GM23338 (cell line): ENCODE results near the gene PIK3C3. TPM values are rescaled to one million over a fixed set of nuclear protein-coding genes. Genes with fewer than 3 reads are reported as not detected.

Source experiments
- ATAC-seq: fragments of 200-7000 bp; cut with Tn5 transposase; 3 replicates; pipeline ENCODE4 v1.9.1; 2020
- DNase-seq: peaks from one replicate; pipeline ENCODE4 v3.0.0-alpha.2; 2015; ENCODE audit warnings: low spot score
- H2AFZ ChIP-seq: fragments of 200-600 bp; sonication (generic); 2 replicates; pipeline ENCODE4 v1.8.0; 2016; ENCODE audit warnings: antibody characterized with exemption, mild to moderate bottlenecking, moderate library complexity
- H3F3A ChIP-seq: fragments of 200-600 bp; sonication (generic); replicated peaks from 2 replicates; pipeline ENCODE4 v1.8.0; 2017; ENCODE audit warnings: antibody characterized with exemption, mixed run types, low read depth
- H3K27ac ChIP-seq: fragments of 200-600 bp; sonication (generic); 2 replicates; pipeline ENCODE4 v1.6.1; 2016; ENCODE audit warnings: low read depth
- H3K27me3 ChIP-seq: fragments of 200-600 bp; sonication (generic); 2 replicates; pipeline ENCODE4 v1.8.0; 2016; ENCODE audit warnings: mild to moderate bottlenecking, mixed run types, moderate library complexity; ENCODE audit not compliant: insufficient read depth
- H3K36me3 ChIP-seq: fragments of 200-600 bp; sonication (generic); 2 replicates; pipeline ENCODE4 v1.8.0; 2016; ENCODE audit warnings: mild to moderate bottlenecking; ENCODE audit not compliant: insufficient read depth
- H3K4me1 ChIP-seq: fragments of 200-600 bp; sonication (generic); 2 replicates; pipeline ENCODE4 v1.8.0; 2016; ENCODE audit warnings: mild to moderate bottlenecking, moderate library complexity; ENCODE audit not compliant: insufficient read depth
- H3K4me2 ChIP-seq: fragments of 200-600 bp; sonication (generic); 2 replicates; pipeline ENCODE4 v1.7.1; 2017; ENCODE audit warnings: mixed run types
- H3K4me3 ChIP-seq: fragments of 200-600 bp; sonication (generic); 2 replicates; pipeline ENCODE4 v1.6.1; 2016; ENCODE audit warnings: mixed run types
- H3K79me2 ChIP-seq: fragments of 200-600 bp; sonication (generic); replicated peaks from 2 replicates; pipeline ENCODE4 v1.8.0; 2017; ENCODE audit warnings: mild to moderate bottlenecking; ENCODE audit not compliant: insufficient read depth
- H3K9me2 ChIP-seq: fragments of 200-600 bp; sonication (generic); 2 replicates; pipeline ENCODE4 v1.8.0; 2017; ENCODE audit not compliant: insufficient read depth
- H4K20me1 ChIP-seq: fragments of 200-600 bp; sonication (generic); replicated peaks from 2 replicates; pipeline ENCODE4 v1.8.0; 2017; ENCODE audit warnings: mild to moderate bottlenecking; ENCODE audit not compliant: insufficient read depth
- H3K27ac Mint-ChIP-seq: 2 replicates; pipeline ENCODE4 v1.8.0; 2020; ENCODE audit warnings: inconsistent platforms, mild to moderate bottlenecking, moderate library complexity, mixed read lengths
- H3K27me3 Mint-ChIP-seq: 3 replicates; pipeline ENCODE4 v1.8.0; 2022; ENCODE audit warnings: low read depth, mild to moderate bottlenecking, moderate library complexity, mixed read lengths, inconsistent platforms; ENCODE audit not compliant: insufficient read depth, poor library complexity
- H3K36me3 Mint-ChIP-seq: 3 replicates; pipeline ENCODE4 v1.8.0; 2021; ENCODE audit warnings: low read depth, mild to moderate bottlenecking, inconsistent platforms, moderate library complexity, mixed read lengths
- H3K4me1 Mint-ChIP-seq: 3 replicates; pipeline ENCODE4 v1.8.0; 2020; ENCODE audit warnings: mild to moderate bottlenecking, inconsistent platforms, mixed read lengths
- H3K4me3 Mint-ChIP-seq: 3 replicates; pipeline ENCODE4 v1.8.0; 2021; ENCODE audit warnings: moderate library complexity, mild to moderate bottlenecking, inconsistent platforms, mixed read lengths
- H3K9me3 Mint-ChIP-seq: 3 replicates; pipeline ENCODE4 v1.8.0; 2020; ENCODE audit warnings: moderate library complexity, mild to moderate bottlenecking, inconsistent platforms, mixed read lengths
- CREB1 ChIP-seq: fragments of 250-450 bp; sonication (Bioruptor Pico); IDR thresholded peaks from 2 replicates; pipeline ENCODE4 v1.5.0; 2020; ENCODE audit warnings: low read depth, mild to moderate bottlenecking, moderate library complexity
- CTCF ChIP-seq, 2 experiments: fragments of 200-600 bp in 1 of 2; sonication (generic) in 1 of 2; conservative IDR thresholded peaks; 2 replicates each; pipeline versions ENCODE4 v1.5.1 to v1.6.1; 2016 to 2017; ENCODE audit warnings: antibody characterized with exemption in 2 of 2, low read depth in 2 of 2, mild to moderate bottlenecking in 2 of 2, moderate library complexity in 1 of 2
- ETS1 ChIP-seq: IDR thresholded peaks from 2 replicates; pipeline ENCODE4 v1.6.1; 2016; ENCODE audit warnings: antibody characterized with exemption
- EZH2 ChIP-seq: fragments of 200-600 bp; sonication (generic); IDR thresholded peaks from one replicate; pipeline ENCODE4 v1.8.0; 2017; ENCODE audit warnings: antibody characterized with exemption, mild to moderate bottlenecking, low read depth; ENCODE audit not compliant: unreplicated experiment
- EZH2phosphoT487 ChIP-seq: fragments of 200-600 bp; sonication (generic); IDR thresholded peaks from one replicate; pipeline ENCODE4 v1.8.1; 2018; ENCODE audit warnings: antibody characterized with exemption; ENCODE audit not compliant: unreplicated experiment
- JUNB ChIP-seq: IDR thresholded peaks from one replicate; pipeline ENCODE4 v1.6.1; 2016; ENCODE audit warnings: antibody characterized with exemption; ENCODE audit not compliant: unreplicated experiment
- NANOG ChIP-seq: IDR thresholded peaks from 2 replicates; pipeline ENCODE4 v1.6.1; 2016; ENCODE audit warnings: antibody characterized with exemption, borderline replicate concordance
- POLR2AphosphoS5 ChIP-seq: IDR thresholded peaks from 2 replicates; pipeline ENCODE4 v1.6.1; 2016; ENCODE audit warnings: antibody characterized with exemption, low read depth
- REST ChIP-seq: IDR thresholded peaks from one replicate; pipeline ENCODE4 v1.6.1; 2018; ENCODE audit warnings: antibody characterized with exemption; ENCODE audit not compliant: unreplicated experiment
- STAT1 ChIP-seq: IDR thresholded peaks from one replicate; pipeline ENCODE4 v1.6.1; 2016; ENCODE audit warnings: antibody characterized with exemption; ENCODE audit not compliant: unreplicated experiment
- ZNF114 ChIP-seq: fragments of 250-450 bp; sonication (Bioruptor Pico); IDR thresholded peaks from 2 replicates; pipeline ENCODE4 v1.5.0; 2020; ENCODE audit warnings: mild to moderate bottlenecking, moderate library complexity
- ZNF331 ChIP-seq: fragments of 250-450 bp; sonication (Bioruptor Pico); IDR thresholded peaks from 2 replicates; pipeline ENCODE4 v1.5.0; 2020; ENCODE audit warnings: low read depth, mild to moderate bottlenecking, moderate library complexity
- ZNF462 ChIP-seq: fragments of 250-450 bp; sonication (Bioruptor Pico); IDR thresholded peaks from 2 replicates; pipeline ENCODE4 v1.5.0; 2020; ENCODE audit warnings: mild to moderate bottlenecking, moderate library complexity
- polyA plus RNA-seq: library from polyadenylated mRNA; unstranded; fragments of >200 nt; fragmentation: Nextera tagmentation; extraction: Ambion mirVana; gene quantifications from 2 replicates; pipeline ENCODE4 v1.2.1, GENCODE V29; 2016
- total RNA-seq: library from RNA; depleted of rRNA; stranded (reverse); fragments of >200 nt; shearing (Covaris generic); gene quantifications from 2 replicates; pipeline ENCODE4 v1.2.3, GENCODE V29; 2014

PIK3C3 gene
- total and polyA plus RNA-seq, 2 experiments from 2014 or later: 25.9 to 35.4 TPM

- no peak overlapping the region for H3K27ac Mint-ChIP-seq
- no peak for ATAC-seq
- TF ChIP-seq ZNF114 (CRISPR knock-in tag) (no peak), EZH2phosphoT487 (no peak), ETS1 (no peak), CTCF (conservative IDR thresholded peaks at IDR 0.05; ENCODE audit: low read depth in 2 of 2) (no peak), ZNF462 (CRISPR knock-in tag) (no peak), POLR2AphosphoS5 (no peak), NANOG (no peak), EZH2 (no peak), ZNF331 (CRISPR knock-in tag) (no peak), JUNB (no peak), STAT1 (no peak), REST (no peak), CREB1 (CRISPR knock-in tag) (no peak)
Observed at GRCh38 chr18:42045346-42045745, 90.3 kb downstream of the PIK3C3 start.

More at GRCh38 chr18:42045346-42045745, 90.3 kb downstream of the PIK3C3 start:
- Histone ChIP-seq H3K27ac (no peak overlapping the region), H2AFZ (no peak overlapping the region), H3K36me3 (peaks cover 5% of the 10 kb centered on the region; the same call in 1 of the 2 replicates), H3K27me3 (no peaks in the 10 kb centered on the region), H3K9me2 (no peaks in the 10 kb centered on the region), H3K4me3 (no peak overlapping the region), H3K4me2 (no peak overlapping the region), H4K20me1 (no peaks in the 10 kb centered on the region), H3K4me1 (no peaks in the 10 kb centered on the region), H3F3A (no peaks in the 10 kb centered on the region), H3K79me2 (no peaks in the 10 kb centered on the region)
- H3K27me3 Mint-ChIP-seq: no peaks in the 10 kb centered on the region
- no peak overlapping the region for H3K4me3 Mint-ChIP-seq
- H3K4me1 Mint-ChIP-seq: peaks cover 1% of the 10 kb centered on the region; the same call in 1 of the 3 replicates
- peaks cover 15% of the 10 kb centered on the region; the same call in 2 of the 3 replicates for H3K36me3 Mint-ChIP-seq
- no peaks in the 10 kb centered on the region for H3K9me3 Mint-ChIP-seq
- no peak for DNase-seq
